Measurements from ENCODE around the gene TNFAIP8L3. TPM values are rescaled to one million over a fixed set of nuclear protein-coding genes. Genes with fewer than 3 reads are reported as not detected.
"Not testable (repeated sequence)": the region's sequence is repeated elsewhere in the genome, so short reads cannot be mapped to it uniquely, and the experiment has no call there.

Gene TNFAIP8L3
- total RNA-seq, 1 experiment from 2014 or later = not detected

- no peak overlapping the region for H3K27ac ChIP-seq (ENCODE audit: low read length)
- DNase-seq = no peak
- no peaks in the 10 kb centered on the region for H4K20me1 ChIP-seq (ENCODE audit: insufficient read depth, low read depth, low read length)
- H3K9me2 ChIP-seq (replicated peaks; ENCODE audit: insufficient read depth, low read length) = peaks cover 4% of the 10 kb centered on the region; the same call in 1 of the 2 replicates
- no peaks in the 10 kb centered on the region for H3K27me3 ChIP-seq (ENCODE audit: low read length)
- H3K4me2 ChIP-seq (ENCODE audit: low read depth, low read length, poor library complexity, severe bottlenecking) = no peak overlapping the region
- no peak overlapping the region for H3K4me3 ChIP-seq (ENCODE audit: low read length)
- H2AFZ ChIP-seq (ENCODE audit: low read length) = no peak overlapping the region
- no peaks in the 10 kb centered on the region for H3K36me3 ChIP-seq (ENCODE audit: insufficient read depth, low read length)
- no peak overlapping the region for H3K9ac ChIP-seq (ENCODE audit: low read length)
- no peaks in the 10 kb centered on the region for H3K79me2 ChIP-seq (ENCODE audit: low read length)
- H3K9me3 ChIP-seq (ENCODE audit: low read length) = no peaks in the 10 kb centered on the region
- H3K4me1 ChIP-seq (ENCODE audit: low read length) = no peaks in the 10 kb centered on the region
These were observed 55.8 kb downstream of the TNFAIP8L3 start for GRCh38 chr15:51038974-51039319.

- H3K4me3 ChIP-seq (ENCODE audit: low read length) = no peak overlapping the region
- H4K20me1 ChIP-seq (ENCODE audit: insufficient read depth, low read depth, low read length) = no peaks in the 10 kb centered on the region
- no peak overlapping the region for H2AFZ ChIP-seq (ENCODE audit: low read length)
- no peaks in the 10 kb centered on the region for H3K9me3 ChIP-seq (ENCODE audit: low read length)
- no peak overlapping the region for H3K9ac ChIP-seq (ENCODE audit: low read length)
- H3K4me2 ChIP-seq (ENCODE audit: low read depth, low read length, poor library complexity, severe bottlenecking) = no peak overlapping the region
- H3K9me2 ChIP-seq (replicated peaks; ENCODE audit: insufficient read depth, low read length) = peaks cover 4% of the 10 kb centered on the region; the same call in 1 of the 2 replicates
- H3K79me2 ChIP-seq (ENCODE audit: low read length) = no peaks in the 10 kb centered on the region
- H3K4me1 ChIP-seq (ENCODE audit: low read length) = no peaks in the 10 kb centered on the region
- no peaks in the 10 kb centered on the region for H3K36me3 ChIP-seq (ENCODE audit: insufficient read depth, low read length)
- H3K27me3 ChIP-seq (ENCODE audit: low read length) = no peaks in the 10 kb centered on the region
- no peak overlapping the region for H3K27ac ChIP-seq (ENCODE audit: low read length)
- DNase-seq = no peak
These were observed 56.3 kb downstream of the TNFAIP8L3 start for GRCh38 chr15:51038162-51038973.

GRCh38 chr15:51037474-51037873 lies 57.2 kb downstream of the TNFAIP8L3 start:
- not testable (repeated sequence) for H3K9me3 ChIP-seq (ENCODE audit: low read length); H3K36me3 ChIP-seq (ENCODE audit: insufficient read depth, low read length); H3K27me3 ChIP-seq (ENCODE audit: low read length); H3K9me2 ChIP-seq (replicated peaks; ENCODE audit: insufficient read depth, low read length); H3K4me1 ChIP-seq (ENCODE audit: low read length); H3K4me2 ChIP-seq (ENCODE audit: low read depth, low read length, poor library complexity, severe bottlenecking); H3K79me2 ChIP-seq (ENCODE audit: low read length); H3K27ac ChIP-seq (ENCODE audit: low read length); H4K20me1 ChIP-seq (ENCODE audit: insufficient read depth, low read depth, low read length); H2AFZ ChIP-seq (ENCODE audit: low read length); DNase-seq; H3K9ac ChIP-seq (ENCODE audit: low read length); H3K4me3 ChIP-seq (ENCODE audit: low read length)

- Histone ChIP-seq H3K4me3 (ENCODE audit: low read length) (no peak overlapping the region), H2AFZ (ENCODE audit: low read length) (no peak overlapping the region), H3K4me1 (ENCODE audit: low read length) (no peaks in the 10 kb centered on the region), H3K9me2 (replicated peaks; ENCODE audit: insufficient read depth, low read length) (no peaks in the 10 kb centered on the region), H4K20me1 (ENCODE audit: insufficient read depth, low read depth, low read length) (no peaks in the 10 kb centered on the region), H3K27me3 (ENCODE audit: low read length) (no peaks in the 10 kb centered on the region), H3K9ac (ENCODE audit: low read length) (no peak overlapping the region), H3K79me2 (ENCODE audit: low read length) (no peaks in the 10 kb centered on the region), H3K9me3 (ENCODE audit: low read length) (no peaks in the 10 kb centered on the region), H3K36me3 (ENCODE audit: insufficient read depth, low read length) (no peaks in the 10 kb centered on the region), H3K27ac (ENCODE audit: low read length) (no peak overlapping the region), H3K4me2 (ENCODE audit: low read depth, low read length, poor library complexity, severe bottlenecking) (no peak overlapping the region)
- DNase-seq = no peak
These were observed 63.9 kb downstream of the TNFAIP8L3 start for GRCh38 chr15:51030649-51031316.

- Histone ChIP-seq H3K9me3 (ENCODE audit: low read length) (no peaks in the 10 kb centered on the region), H3K36me3 (ENCODE audit: insufficient read depth, low read length) (no peaks in the 10 kb centered on the region), H3K4me3 (ENCODE audit: low read length) (no peak overlapping the region), H3K79me2 (ENCODE audit: low read length) (no peaks in the 10 kb centered on the region), H3K27ac (ENCODE audit: low read length) (no peak overlapping the region), H3K9ac (ENCODE audit: low read length) (no peak overlapping the region), H4K20me1 (ENCODE audit: insufficient read depth, low read depth, low read length) (no peaks in the 10 kb centered on the region), H3K27me3 (ENCODE audit: low read length) (no peaks in the 10 kb centered on the region), H3K4me2 (ENCODE audit: low read depth, low read length, poor library complexity, severe bottlenecking) (no peak overlapping the region), H3K4me1 (ENCODE audit: low read length) (no peaks in the 10 kb centered on the region), H3K9me2 (replicated peaks; ENCODE audit: insufficient read depth, low read length) (no peaks in the 10 kb centered on the region), H2AFZ (ENCODE audit: low read length) (no peak overlapping the region)
- DNase-seq = no peak
These were observed 69.3 kb downstream of the TNFAIP8L3 start for GRCh38 chr15:51025454-51025846.

- H3K9me2 ChIP-seq (replicated peaks; ENCODE audit: insufficient read depth, low read length) = no peaks in the 10 kb centered on the region
- H3K4me2 ChIP-seq (ENCODE audit: low read depth, low read length, poor library complexity, severe bottlenecking) = no peak overlapping the region
- no peak overlapping the region for H3K4me3 ChIP-seq (ENCODE audit: low read length)
- no peaks in the 10 kb centered on the region for H3K4me1 ChIP-seq (ENCODE audit: low read length)
- DNase-seq = no peak
- H3K79me2 ChIP-seq (ENCODE audit: low read length) = no peaks in the 10 kb centered on the region
- no peaks in the 10 kb centered on the region for H3K27me3 ChIP-seq (ENCODE audit: low read length)
- no peak overlapping the region for H3K9ac ChIP-seq (ENCODE audit: low read length)
- no peaks in the 10 kb centered on the region for H3K9me3 ChIP-seq (ENCODE audit: low read length)
- H3K27ac ChIP-seq (ENCODE audit: low read length) = no peak overlapping the region
- no peak overlapping the region for H2AFZ ChIP-seq (ENCODE audit: low read length)
- no peaks in the 10 kb centered on the region for H4K20me1 ChIP-seq (ENCODE audit: insufficient read depth, low read depth, low read length)
- no peaks in the 10 kb centered on the region for H3K36me3 ChIP-seq (ENCODE audit: insufficient read depth, low read length)
These were observed 69.8 kb downstream of the TNFAIP8L3 start for GRCh38 chr15:51024735-51025453.

- no peaks in the 10 kb centered on the region for H3K79me2 ChIP-seq (ENCODE audit: low read length)
- no peaks in the 10 kb centered on the region for H4K20me1 ChIP-seq (ENCODE audit: insufficient read depth, low read depth, low read length)
- H2AFZ ChIP-seq (ENCODE audit: low read length) = no peak overlapping the region
- H3K4me2 ChIP-seq (ENCODE audit: low read depth, low read length, poor library complexity, severe bottlenecking) = no peak overlapping the region
- no peaks in the 10 kb centered on the region for H3K27me3 ChIP-seq (ENCODE audit: low read length)
- no peak for DNase-seq
- H3K9me3 ChIP-seq (ENCODE audit: low read length) = no peaks in the 10 kb centered on the region
- no peaks in the 10 kb centered on the region for H3K36me3 ChIP-seq (ENCODE audit: insufficient read depth, low read length)
- H3K27ac ChIP-seq (ENCODE audit: low read length) = no peak overlapping the region
- H3K9me2 ChIP-seq (replicated peaks; ENCODE audit: insufficient read depth, low read length) = no peaks in the 10 kb centered on the region
- H3K4me1 ChIP-seq (ENCODE audit: low read length) = no peaks in the 10 kb centered on the region
- no peak overlapping the region for H3K4me3 ChIP-seq (ENCODE audit: low read length)
- H3K9ac ChIP-seq (ENCODE audit: low read length) = no peak overlapping the region
These were observed 71.2 kb downstream of the TNFAIP8L3 start for GRCh38 chr15:51023499-51023898.

- Histone ChIP-seq H3K9me3 (ENCODE audit: low read length) (no peaks in the 10 kb centered on the region), H3K9ac (ENCODE audit: low read length) (no peak overlapping the region), H3K4me1 (ENCODE audit: low read length) (no peaks in the 10 kb centered on the region), H3K36me3 (ENCODE audit: insufficient read depth, low read length) (no peaks in the 10 kb centered on the region), H3K4me3 (ENCODE audit: low read length) (no peak overlapping the region), H3K4me2 (ENCODE audit: low read depth, low read length, poor library complexity, severe bottlenecking) (no peak overlapping the region), H3K27me3 (ENCODE audit: low read length) (no peaks in the 10 kb centered on the region), H4K20me1 (ENCODE audit: insufficient read depth, low read depth, low read length) (no peaks in the 10 kb centered on the region), H3K27ac (ENCODE audit: low read length) (no peak overlapping the region), H3K9me2 (replicated peaks; ENCODE audit: insufficient read depth, low read length) (no peaks in the 10 kb centered on the region), H3K79me2 (ENCODE audit: low read length) (no peaks in the 10 kb centered on the region), H2AFZ (ENCODE audit: low read length) (no peak overlapping the region)
- no peak for DNase-seq
These were observed 72.5 kb downstream of the TNFAIP8L3 start for GRCh38 chr15:51022206-51022605.
